H1 (cell line): ENCODE data around the gene CAVIN4. TPM values are rescaled to one million over a fixed set of nuclear protein-coding genes. Genes with fewer than 3 reads are reported as not detected.

Experiments
- CTCF ChIA-PET: fragments of 300-600 bp; sonication (Branson Sonifier 250); formaldehyde crosslinking; loops from one replicate; lab custom pipeline; 2021; ENCODE audit not compliant: partially characterized antibody; lab: Charles Lee
- POLR2A ChIA-PET: fragments of 300-600 bp; sonication (Branson Sonifier 250); formaldehyde crosslinking; loops from one replicate; lab custom pipeline; 2021; ENCODE audit warnings: inconsistent platforms; ENCODE audit not compliant: partially characterized antibody; lab: Charles Lee
- DNase-seq, 2 experiments: peaks; one replicate each; pipeline versions ENCODE4 v3.0.0 to v3.0.0-alpha.2; 2010 to 2022; ENCODE audit warnings: low spot score in 2 of 2, low read depth in 1 of 2, mixed read lengths in 1 of 2
- FAIRE-seq: peaks from 2 replicates; lab custom pipeline; 2011; peaks lifted over from hg19 to GRCh38; lab: Jason Lieb, UNC
- H2AFZ ChIP-seq: 2 replicates; pipeline ENCODE4 v1.8.1; 2012; ENCODE audit warnings: low read length, inconsistent platforms
- H2AK5ac ChIP-seq: 2 replicates; pipeline ENCODE4 v1.6.1; 2013; ENCODE audit warnings: low read depth, low read length
- H2BK120ac ChIP-seq: replicated peaks from 2 replicates; pipeline ENCODE3; 2013; ENCODE audit warnings: low read depth, low read length, inconsistent platforms
- H2BK12ac ChIP-seq: 2 replicates; pipeline ENCODE4 v1.6.1; 2013; ENCODE audit warnings: low read depth, low read length
- H2BK15ac ChIP-seq: 2 replicates; pipeline ENCODE4 v1.6.1; 2013; ENCODE audit warnings: low read length
- H2BK20ac ChIP-seq: 2 replicates; pipeline ENCODE4 v1.6.1; 2013; ENCODE audit warnings: low read length
- H2BK5ac ChIP-seq: 2 replicates; pipeline ENCODE4 v1.6.1; 2013; ENCODE audit warnings: low read depth, low read length
- H3K14ac ChIP-seq: 2 replicates; pipeline ENCODE4 v1.6.1; 2013; ENCODE audit warnings: inconsistent platforms; ENCODE audit not compliant: insufficient read length
- H3K18ac ChIP-seq: 2 replicates; pipeline ENCODE4 v1.6.1; 2013; ENCODE audit warnings: low read length; ENCODE audit errors: extremely low read depth
- H3K23ac ChIP-seq: 2 replicates; pipeline ENCODE4 v1.6.1; 2013; ENCODE audit warnings: inconsistent platforms; ENCODE audit not compliant: insufficient read length
- H3K23me2 ChIP-seq: 2 replicates; pipeline ENCODE4 v1.6.1; 2013; ENCODE audit warnings: low read depth, low read length
- H3K27ac ChIP-seq: 2 replicates; pipeline ENCODE4 v1.6.1; 2011; ENCODE audit warnings: low read depth, low read length, inconsistent platforms
- H3K27me3 ChIP-seq, 4 experiments: replicated peaks in 1 of 4; 1 replicate in 1 of 4; 2 replicates in 3 of 4; pipeline versions ENCODE4 v1.6.1 to v1.8.1; 2011 to 2013; ENCODE audit warnings: low read length in 3 of 4, mild to moderate bottlenecking in 3 of 4, inconsistent platforms in 2 of 4, mixed read lengths in 2 of 4, moderate library complexity in 1 of 4; ENCODE audit not compliant: control insufficient read depth in 3 of 4, insufficient read depth in 3 of 4; ENCODE audit errors: extremely low read depth in 1 of 4
- H3K36me3 ChIP-seq, 4 experiments: 2 replicates each; pipeline versions ENCODE4 v1.6.1 to v1.8.1; 2011 to 2013; ENCODE audit warnings: mild to moderate bottlenecking in 4 of 4, low read length in 3 of 4, moderate library complexity in 2 of 4, control low read depth in 1 of 4, inconsistent platforms in 1 of 4; ENCODE audit not compliant: insufficient read depth in 4 of 4, control insufficient read depth in 2 of 4
- H3K4ac ChIP-seq: replicated peaks from 2 replicates; pipeline ENCODE3; 2013; ENCODE audit warnings: low read length, low read depth, mixed read lengths, inconsistent platforms; ENCODE audit not compliant: insufficient read length
- H3K4me1 ChIP-seq, 4 experiments: replicated peaks in 1 of 4; 1 replicate in 1 of 4; 2 replicates in 3 of 4; pipeline versions ENCODE4 v1.6.1 to v1.8.1; 2011 to 2013; ENCODE audit warnings: low read length in 3 of 4, inconsistent platforms in 2 of 4, mixed read lengths in 1 of 4; ENCODE audit not compliant: insufficient read depth in 4 of 4, control insufficient read depth in 3 of 4
- H3K4me2 ChIP-seq, 2 experiments: 2 replicates each; pipeline versions ENCODE4 v1.6.1 to v1.8.1; 2011 to 2013; ENCODE audit warnings: low read depth in 2 of 2, low read length in 2 of 2, control low read depth in 1 of 2, inconsistent platforms in 1 of 2, mild to moderate bottlenecking in 1 of 2; ENCODE audit not compliant: insufficient read depth in 1 of 2
- H3K4me3 ChIP-seq, 4 experiments: fragments of 200-600, 300-600 bp in 1 of 4; sonication (generic), shearing (Covaris generic), sonication (Bioruptor Twin) in 1 of 4; 2 replicates each; pipeline versions ENCODE4 v1.5.1 to v1.8.1; 2011 to 2016; ENCODE audit warnings: low read length in 4 of 4, low read depth in 3 of 4, control low read depth in 2 of 4, inconsistent platforms in 2 of 4, mild to moderate bottlenecking in 2 of 4, mixed read lengths in 1 of 4, moderate library complexity in 1 of 4; ENCODE audit not compliant: insufficient read depth in 2 of 4; ENCODE audit errors: extremely low read depth in 1 of 4
- H3K56ac ChIP-seq: replicated peaks from 2 replicates; pipeline ENCODE3; 2013; ENCODE audit warnings: low read depth, mild to moderate bottlenecking, mixed read lengths, low read length, inconsistent platforms; ENCODE audit not compliant: insufficient read length
- H3K79me1 ChIP-seq: 2 replicates; pipeline ENCODE4 v1.6.1; 2013; ENCODE audit warnings: low read depth, low read length, control low read depth
- H3K79me2 ChIP-seq, 2 experiments: 2 replicates each; pipeline versions ENCODE4 v1.6.1 to v1.8.1; 2012 to 2013; ENCODE audit warnings: low read length in 2 of 2, mild to moderate bottlenecking in 2 of 2, inconsistent platforms in 1 of 2; ENCODE audit not compliant: insufficient read depth in 2 of 2, control insufficient read depth in 1 of 2
- H3K9ac ChIP-seq, 4 experiments: replicated peaks in 1 of 4; 1 replicate in 1 of 4; 2 replicates in 3 of 4; pipeline versions ENCODE4 v1.6.1 to v1.8.1; 2011 to 2013; ENCODE audit warnings: low read depth in 3 of 4, low read length in 3 of 4, control low read depth in 2 of 4, mild to moderate bottlenecking in 2 of 4, moderate library complexity in 2 of 4, inconsistent platforms in 1 of 4; ENCODE audit errors: extremely low read depth in 1 of 4
- H3K9me3 ChIP-seq, 2 experiments: 2 replicates each; pipeline versions ENCODE4 v1.6.1 to v1.8.1; 2012 to 2013; ENCODE audit warnings: mild to moderate bottlenecking in 2 of 2, moderate library complexity in 2 of 2, control low read depth in 1 of 2, inconsistent platforms in 1 of 2, low read depth in 1 of 2, low read length in 1 of 2, mixed read lengths in 1 of 2; ENCODE audit not compliant: insufficient read depth in 2 of 2
- H4K20me1 ChIP-seq, 2 experiments: replicated peaks in 1 of 2; 2 replicates each; pipeline versions ENCODE3 to v1.8.1; 2011 to 2013; ENCODE audit warnings: inconsistent platforms in 2 of 2, low read length in 2 of 2, mild to moderate bottlenecking in 1 of 2; ENCODE audit not compliant: insufficient read depth in 2 of 2, control insufficient read depth in 1 of 2
- H4K5ac ChIP-seq: 2 replicates; pipeline ENCODE4 v1.6.1; 2013; ENCODE audit warnings: low read length, low read depth, mixed read lengths, inconsistent platforms; ENCODE audit not compliant: insufficient read length
- H4K8ac ChIP-seq: 2 replicates; pipeline ENCODE4 v1.8.0; 2013; ENCODE audit warnings: mild to moderate bottlenecking, moderate library complexity, low read length, inconsistent platforms; ENCODE audit not compliant: insufficient read depth; ENCODE audit errors: extremely low read depth
- H4K91ac ChIP-seq: replicated peaks from 2 replicates; pipeline ENCODE3; 2013; ENCODE audit warnings: low read length, mixed read lengths, inconsistent platforms; ENCODE audit not compliant: insufficient read length
- BACH1 ChIP-seq: IDR thresholded peaks from 2 replicates; pipeline ENCODE4 v1.6.1; 2012; ENCODE audit warnings: low read length, improper control_type of control experiment
- HDAC6 ChIP-seq: IDR thresholded peaks from one replicate; pipeline ENCODE4 v1.7.1; 2012; ENCODE audit warnings: low read depth, mild to moderate bottlenecking, inconsistent platforms, low read length, moderate library complexity
- KDM5A ChIP-seq: fragments of 200-600 bp; IDR thresholded peaks from 2 replicates; pipeline ENCODE4 v1.7.1; 2012; ENCODE audit warnings: mild to moderate bottlenecking, low read length, inconsistent platforms, mixed read lengths
- MAFK ChIP-seq: IDR thresholded peaks from 2 replicates; pipeline ENCODE4 v1.6.1; 2012; ENCODE audit warnings: low read depth, mild to moderate bottlenecking, improper control_type of control experiment, low read length
- POLR2A ChIP-seq, 2 experiments: IDR thresholded peaks; 1 replicate in 1 of 2; 2 replicates in 1 of 2; pipeline ENCODE4 v1.6.1; 2011; ENCODE audit warnings: low read depth in 2 of 2, low read length in 2 of 2, mild to moderate bottlenecking in 2 of 2; ENCODE audit errors: control extremely low read depth in 1 of 2
- RAD21 ChIP-seq, 2 experiments: IDR thresholded peaks in 1 of 2; conservative IDR thresholded peaks in 1 of 2; 2 replicates each; pipeline ENCODE4 v1.6.1; 2011; ENCODE audit warnings: low read depth in 2 of 2, low read length in 2 of 2, improper control_type of control experiment in 1 of 2, inconsistent platforms in 1 of 2, mild to moderate bottlenecking in 1 of 2, moderate library complexity in 1 of 2
- SP2 ChIP-seq: IDR thresholded peaks from 2 replicates; pipeline ENCODE4 v1.6.1; 2012; ENCODE audit warnings: mild to moderate bottlenecking, low read length, inconsistent platforms
- TEAD4 ChIP-seq: IDR thresholded peaks from 2 replicates; pipeline ENCODE4 v1.6.1; 2012; ENCODE audit warnings: low read depth, low read length, inconsistent platforms, mixed read lengths
- WGBS, 2 experiments: shearing (Covaris generic) in 1 of 2; methylation state at CpG; one replicate each; pipeline versions ENCODE4 v1.1.6 to v1.1.7; 2013 to 2015; ENCODE audit warnings: low lambda C conversion rate in 2 of 2, mixed read lengths in 2 of 2, inconsistent platforms in 1 of 2, low coverage in 1 of 2, missing lambda C conversion rate in 1 of 2; ENCODE audit not compliant: insufficient replicate concordance in 2 of 2, insufficient coverage in 1 of 2, insufficient read length in 1 of 2; ENCODE audit errors: extremely low coverage in 1 of 2, missing lambda C conversion rate in 1 of 2; 5-methylcytosine and 5-hydroxymethylcytosine counted together
- polyA plus RNA-seq, 7 experiments: library from polyadenylated mRNA; depleted of rRNA in 3 of 7; stranded (reverse) in 5 of 7; unstranded in 2 of 7; fragments of >200 nt in 5 of 7; fragments of 200-250 nt in 2 of 7; gene quantifications; 1 replicate in 5 of 7; 2 replicates in 1 of 7; 4 replicates in 1 of 7; pipeline versions ENCODE4 v1.2.1 to v1.2.3, GENCODE V29; 2011 to 2013; ENCODE audit warnings: missing spikeins in 2 of 7, mixed read lengths in 2 of 7
- total RNA-seq: library from RNA; stranded (reverse); fragmentation: NEBNext Ultra II Directional; extraction: Animal tissue kit (Norgen Biotek cat#: 25700); gene quantifications from 2 replicates; pipeline ENCODE4 v1.2.1, GENCODE V29; 2021
- TF ChIP-seq, protein P1 (sequence below): IDR thresholded peaks from 2 replicates; pipeline ENCODE4 v1.6.1; 2011; ENCODE audit warnings: low read depth, mild to moderate bottlenecking, low read length; ENCODE audit not compliant: insufficient read depth

The CAVIN4 gene
- total and polyA plus RNA-seq, 2 of the 8 experiments (the other 6 are each of a cell fraction or from before 2014, with no cell fraction given): 2.3 to 9.1 TPM

GRCh38 chr9:100554935-100555401 lies 22.9 kb upstream of the CAVIN4 start:
- no peak for DNase-seq
- Histone ChIP-seq H2BK12ac (no peak overlapping the region), H2BK120ac (no peak overlapping the region), H3K27me3 (no peaks in the 10 kb centered on the region), H4K91ac (no peak overlapping the region), H2BK20ac (no peak overlapping the region), H3K18ac (no peak overlapping the region), H4K5ac (no peak overlapping the region), H3K23me2 (no peaks in the 10 kb centered on the region; the same call in 1 of the 2 replicates), H3K4me2 (no peak overlapping the region), H4K8ac (no peak overlapping the region), H3K14ac (no peak overlapping the region), H3K23ac (no peak overlapping the region), H3K4me3 (no peak overlapping the region), H2AFZ (no peak overlapping the region), H3K79me2 (0 out of 4 replicates have a peak, but pooled peaks cover 0 to 8% of the 10 kb centered on the region in 2 experiments), H2BK15ac (no peak overlapping the region), H3K79me1 (no peaks in the 10 kb centered on the region; the same call in 1 of the 2 replicates), H2AK5ac (no peak overlapping the region), H3K4ac (no peak overlapping the region), H3K36me3 (peaks cover 5 to 72% (median 20%) of the 10 kb centered on the region in 4 experiments; a peak in 7 of 8 replicates), H3K56ac (no peak overlapping the region), H4K20me1 (peaks cover 0 to 2% of the 10 kb centered on the region in 2 experiments), H3K27ac (no peak overlapping the region), H3K9me3 (no peaks in the 10 kb centered on the region), H3K9ac (no peak overlapping the region), H2BK5ac (no peak overlapping the region), H3K4me1 (no peaks in the 10 kb centered on the region)
- ChIA-PET CTCF (interaction anchor here (0.9 kb wide), 1 partner anchor 51 kb away, joined by 3 read pairs; no protein-coding TSS in a partner anchor), POLR2A (no interaction called here)
- WGBS, 2 experiments: 95% methylated on average over 2 of the region's 2 CpGs; no CpG with 5 or more reads in 1 of the 2 experiments
- FAIRE-seq: no peak
- no peak for TF ChIP-seq RAD21 (IDR thresholded peaks at IDR 0.05 in 1 of 2, conservative IDR thresholded peaks at IDR 0.05 in 1 of 2; ENCODE audit: low read depth in 2 of 2, low read length in 2 of 2)
- no peak for TF ChIP-seq BACH1
- TF ChIP-seq, protein P1, sequence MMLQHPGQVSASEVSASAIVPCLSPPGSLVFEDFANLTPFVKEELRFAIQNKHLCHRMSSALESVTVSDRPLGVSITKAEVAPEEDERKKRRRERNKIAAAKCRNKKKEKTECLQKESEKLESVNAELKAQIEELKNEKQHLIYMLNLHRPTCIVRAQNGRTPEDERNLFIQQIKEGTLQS: no peak
- TF ChIP-seq TEAD4: no peak
- TF ChIP-seq KDM5A: no peak
- no peak for TF ChIP-seq MAFK
- no peak for TF ChIP-seq SP2
- TF ChIP-seq POLR2A (IDR thresholded peaks at IDR 0.05; ENCODE audit: control extremely low read depth in 1 of 2, low read depth in 2 of 2, low read length in 2 of 2): no peak
- TF ChIP-seq HDAC6: no peak
